GM23338 (cell line): ENCODE data around the gene CD70. TPM values are rescaled to one million over a fixed set of nuclear protein-coding genes. Genes with fewer than 3 reads are reported as not detected.

Experiments used
- ATAC-seq: fragments of 200-7000 bp; cut with Tn5 transposase; 3 replicates; pipeline ENCODE4 v1.9.1; 2020
- DNase-seq: peaks from one replicate; pipeline ENCODE4 v3.0.0-alpha.2; 2015; ENCODE audit warnings: low spot score
- H2AFZ ChIP-seq: fragments of 200-600 bp; sonication (generic); 2 replicates; pipeline ENCODE4 v1.8.0; 2016; ENCODE audit warnings: antibody characterized with exemption, mild to moderate bottlenecking, moderate library complexity
- H3F3A ChIP-seq: fragments of 200-600 bp; sonication (generic); replicated peaks from 2 replicates; pipeline ENCODE4 v1.8.0; 2017; ENCODE audit warnings: antibody characterized with exemption, mixed run types, low read depth
- H3K27ac ChIP-seq: fragments of 200-600 bp; sonication (generic); 2 replicates; pipeline ENCODE4 v1.6.1; 2016; ENCODE audit warnings: low read depth
- H3K27me3 ChIP-seq: fragments of 200-600 bp; sonication (generic); 2 replicates; pipeline ENCODE4 v1.8.0; 2016; ENCODE audit warnings: mild to moderate bottlenecking, mixed run types, moderate library complexity; ENCODE audit not compliant: insufficient read depth
- H3K36me3 ChIP-seq: fragments of 200-600 bp; sonication (generic); 2 replicates; pipeline ENCODE4 v1.8.0; 2016; ENCODE audit warnings: mild to moderate bottlenecking; ENCODE audit not compliant: insufficient read depth
- H3K4me1 ChIP-seq: fragments of 200-600 bp; sonication (generic); 2 replicates; pipeline ENCODE4 v1.8.0; 2016; ENCODE audit warnings: mild to moderate bottlenecking, moderate library complexity; ENCODE audit not compliant: insufficient read depth
- H3K4me2 ChIP-seq: fragments of 200-600 bp; sonication (generic); 2 replicates; pipeline ENCODE4 v1.7.1; 2017; ENCODE audit warnings: mixed run types
- H3K4me3 ChIP-seq: fragments of 200-600 bp; sonication (generic); 2 replicates; pipeline ENCODE4 v1.6.1; 2016; ENCODE audit warnings: mixed run types
- H3K79me2 ChIP-seq: fragments of 200-600 bp; sonication (generic); replicated peaks from 2 replicates; pipeline ENCODE4 v1.8.0; 2017; ENCODE audit warnings: mild to moderate bottlenecking; ENCODE audit not compliant: insufficient read depth
- H3K9me2 ChIP-seq: fragments of 200-600 bp; sonication (generic); 2 replicates; pipeline ENCODE4 v1.8.0; 2017; ENCODE audit not compliant: insufficient read depth
- H4K20me1 ChIP-seq: fragments of 200-600 bp; sonication (generic); replicated peaks from 2 replicates; pipeline ENCODE4 v1.8.0; 2017; ENCODE audit warnings: mild to moderate bottlenecking; ENCODE audit not compliant: insufficient read depth
- H3K27ac Mint-ChIP-seq: 2 replicates; pipeline ENCODE4 v1.8.0; 2020; ENCODE audit warnings: inconsistent platforms, mild to moderate bottlenecking, moderate library complexity, mixed read lengths
- H3K27me3 Mint-ChIP-seq: 3 replicates; pipeline ENCODE4 v1.8.0; 2022; ENCODE audit warnings: low read depth, mild to moderate bottlenecking, moderate library complexity, mixed read lengths, inconsistent platforms; ENCODE audit not compliant: insufficient read depth, poor library complexity
- H3K36me3 Mint-ChIP-seq: 3 replicates; pipeline ENCODE4 v1.8.0; 2021; ENCODE audit warnings: low read depth, mild to moderate bottlenecking, inconsistent platforms, moderate library complexity, mixed read lengths
- H3K4me1 Mint-ChIP-seq: 3 replicates; pipeline ENCODE4 v1.8.0; 2020; ENCODE audit warnings: mild to moderate bottlenecking, inconsistent platforms, mixed read lengths
- H3K4me3 Mint-ChIP-seq: 3 replicates; pipeline ENCODE4 v1.8.0; 2021; ENCODE audit warnings: moderate library complexity, mild to moderate bottlenecking, inconsistent platforms, mixed read lengths
- H3K9me3 Mint-ChIP-seq: 3 replicates; pipeline ENCODE4 v1.8.0; 2020; ENCODE audit warnings: moderate library complexity, mild to moderate bottlenecking, inconsistent platforms, mixed read lengths
- EZH2phosphoT487 ChIP-seq: fragments of 200-600 bp; sonication (generic); IDR thresholded peaks from one replicate; pipeline ENCODE4 v1.8.1; 2018; ENCODE audit warnings: antibody characterized with exemption; ENCODE audit not compliant: unreplicated experiment
- JUNB ChIP-seq: IDR thresholded peaks from one replicate; pipeline ENCODE4 v1.6.1; 2016; ENCODE audit warnings: antibody characterized with exemption; ENCODE audit not compliant: unreplicated experiment
- POLR2AphosphoS5 ChIP-seq: IDR thresholded peaks from 2 replicates; pipeline ENCODE4 v1.6.1; 2016; ENCODE audit warnings: antibody characterized with exemption, low read depth
- STAT1 ChIP-seq: IDR thresholded peaks from one replicate; pipeline ENCODE4 v1.6.1; 2016; ENCODE audit warnings: antibody characterized with exemption; ENCODE audit not compliant: unreplicated experiment
- ZNF114 ChIP-seq: fragments of 250-450 bp; sonication (Bioruptor Pico); IDR thresholded peaks from 2 replicates; pipeline ENCODE4 v1.5.0; 2020; ENCODE audit warnings: mild to moderate bottlenecking, moderate library complexity
- polyA plus RNA-seq: library from polyadenylated mRNA; unstranded; fragments of >200 nt; fragmentation: Nextera tagmentation; extraction: Ambion mirVana; gene quantifications from 2 replicates; pipeline ENCODE4 v1.2.1, GENCODE V29; 2016
- total RNA-seq: library from RNA; depleted of rRNA; stranded (reverse); fragments of >200 nt; shearing (Covaris generic); gene quantifications from 2 replicates; pipeline ENCODE4 v1.2.3, GENCODE V29; 2014
- TF ChIP-seq, protein P1 (sequence below): fragments of 250-450 bp; sonication (Bioruptor Pico); IDR thresholded peaks from 2 replicates; pipeline ENCODE4 v1.5.0; 2020; ENCODE audit warnings: mild to moderate bottlenecking, moderate library complexity
- TF ChIP-seq, protein P2 (sequence below): IDR thresholded peaks from 2 replicates; pipeline ENCODE4 v1.6.1; 2016; ENCODE audit warnings: antibody characterized with exemption

The CD70 gene
- total and polyA plus RNA-seq, 2 experiments from 2014 or later = 2.0 to 7.3 TPM

DNA sequence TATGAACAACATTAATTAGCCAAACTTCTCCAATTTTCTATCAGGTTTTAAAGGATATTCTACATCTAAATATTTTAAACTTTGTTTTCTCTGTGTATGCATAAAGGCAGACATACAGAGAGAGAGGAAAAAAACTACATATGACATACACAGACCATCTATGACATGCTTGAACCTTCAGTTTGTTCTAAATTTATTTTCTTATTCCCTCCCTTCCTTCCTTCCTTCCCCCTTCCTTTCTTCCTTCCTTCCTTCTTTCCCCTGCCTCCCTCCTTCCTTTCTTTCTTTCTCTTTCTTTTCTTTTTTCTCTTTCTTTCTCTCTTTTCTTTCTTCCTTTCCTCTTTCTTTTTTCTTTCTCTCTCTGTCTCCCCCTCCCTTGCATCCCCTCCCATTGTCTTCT lies 35.8 kb upstream of the CD70 start (continued):
- TF ChIP-seq, protein P1, sequence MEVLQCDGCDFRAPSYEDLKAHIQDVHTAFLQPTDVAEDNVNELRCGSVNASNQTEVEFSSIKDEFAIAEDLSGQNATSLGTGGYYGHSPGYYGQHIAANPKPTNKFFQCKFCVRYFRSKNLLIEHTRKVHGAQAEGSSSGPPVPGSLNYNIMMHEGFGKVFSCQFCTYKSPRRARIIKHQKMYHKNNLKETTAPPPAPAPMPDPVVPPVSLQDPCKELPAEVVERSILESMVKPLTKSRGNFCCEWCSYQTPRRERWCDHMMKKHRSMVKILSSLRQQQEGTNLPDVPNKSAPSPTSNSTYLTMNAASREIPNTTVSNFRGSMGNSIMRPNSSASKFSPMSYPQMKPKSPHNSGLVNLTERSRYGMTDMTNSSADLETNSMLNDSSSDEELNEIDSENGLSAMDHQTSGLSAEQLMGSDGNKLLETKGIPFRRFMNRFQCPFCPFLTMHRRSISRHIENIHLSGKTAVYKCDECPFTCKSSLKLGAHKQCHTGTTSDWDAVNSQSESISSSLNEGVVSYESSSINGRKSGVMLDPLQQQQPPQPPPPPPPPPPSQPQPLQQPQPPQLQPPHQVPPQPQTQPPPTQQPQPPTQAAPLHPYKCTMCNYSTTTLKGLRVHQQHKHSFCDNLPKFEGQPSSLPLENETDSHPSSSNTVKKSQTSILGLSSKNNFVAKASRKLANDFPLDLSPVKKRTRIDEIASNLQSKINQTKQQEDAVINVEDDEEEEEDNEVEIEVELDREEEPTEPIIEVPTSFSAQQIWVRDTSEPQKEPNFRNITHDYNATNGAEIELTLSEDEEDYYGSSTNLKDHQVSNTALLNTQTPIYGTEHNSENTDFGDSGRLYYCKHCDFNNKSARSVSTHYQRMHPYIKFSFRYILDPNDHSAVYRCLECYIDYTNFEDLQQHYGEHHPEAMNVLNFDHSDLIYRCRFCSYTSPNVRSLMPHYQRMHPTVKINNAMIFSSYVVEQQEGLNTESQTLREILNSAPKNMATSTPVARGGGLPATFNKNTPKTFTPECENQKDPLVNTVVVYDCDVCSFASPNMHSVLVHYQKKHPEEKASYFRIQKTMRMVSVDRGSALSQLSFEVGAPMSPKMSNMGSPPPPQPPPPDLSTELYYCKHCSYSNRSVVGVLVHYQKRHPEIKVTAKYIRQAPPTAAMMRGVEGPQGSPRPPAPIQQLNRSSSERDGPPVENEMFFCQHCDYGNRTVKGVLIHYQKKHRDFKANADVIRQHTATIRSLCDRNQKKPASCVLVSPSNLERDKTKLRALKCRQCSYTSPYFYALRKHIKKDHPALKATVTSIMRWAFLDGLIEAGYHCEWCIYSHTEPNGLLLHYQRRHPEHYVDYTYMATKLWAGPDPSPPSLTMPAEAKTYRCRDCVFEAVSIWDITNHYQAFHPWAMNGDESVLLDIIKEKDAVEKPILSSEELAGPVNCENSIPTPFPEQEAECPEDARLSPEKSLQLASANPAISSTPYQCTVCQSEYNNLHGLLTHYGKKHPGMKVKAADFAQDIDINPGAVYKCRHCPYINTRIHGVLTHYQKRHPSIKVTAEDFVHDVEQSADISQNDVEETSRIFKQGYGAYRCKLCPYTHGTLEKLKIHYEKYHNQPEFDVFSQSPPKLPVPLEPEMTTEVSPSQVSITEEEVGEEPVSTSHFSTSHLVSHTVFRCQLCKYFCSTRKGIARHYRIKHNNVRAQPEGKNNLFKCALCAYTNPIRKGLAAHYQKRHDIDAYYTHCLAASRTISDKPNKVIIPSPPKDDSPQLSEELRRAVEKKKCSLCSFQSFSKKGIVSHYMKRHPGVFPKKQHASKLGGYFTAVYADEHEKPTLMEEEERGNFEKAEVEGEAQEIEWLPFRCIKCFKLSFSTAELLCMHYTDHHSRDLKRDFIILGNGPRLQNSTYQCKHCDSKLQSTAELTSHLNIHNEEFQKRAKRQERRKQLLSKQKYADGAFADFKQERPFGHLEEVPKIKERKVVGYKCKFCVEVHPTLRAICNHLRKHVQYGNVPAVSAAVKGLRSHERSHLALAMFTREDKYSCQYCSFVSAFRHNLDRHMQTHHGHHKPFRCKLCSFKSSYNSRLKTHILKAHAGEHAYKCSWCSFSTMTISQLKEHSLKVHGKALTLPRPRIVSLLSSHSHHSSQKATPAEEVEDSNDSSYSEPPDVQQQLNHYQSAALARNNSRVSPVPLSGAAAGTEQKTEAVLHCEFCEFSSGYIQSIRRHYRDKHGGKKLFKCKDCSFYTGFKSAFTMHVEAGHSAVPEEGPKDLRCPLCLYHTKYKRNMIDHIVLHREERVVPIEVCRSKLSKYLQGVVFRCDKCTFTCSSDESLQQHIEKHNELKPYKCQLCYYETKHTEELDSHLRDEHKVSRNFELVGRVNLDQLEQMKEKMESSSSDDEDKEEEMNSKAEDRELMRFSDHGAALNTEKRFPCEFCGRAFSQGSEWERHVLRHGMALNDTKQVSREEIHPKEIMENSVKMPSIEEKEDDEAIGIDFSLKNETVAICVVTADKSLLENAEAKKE = no peak
- TF ChIP-seq POLR2AphosphoS5 (no peak), STAT1 (no peak), EZH2phosphoT487 (no peak), ZNF114 (CRISPR knock-in tag) (no peak)
- TF ChIP-seq, protein P2, sequence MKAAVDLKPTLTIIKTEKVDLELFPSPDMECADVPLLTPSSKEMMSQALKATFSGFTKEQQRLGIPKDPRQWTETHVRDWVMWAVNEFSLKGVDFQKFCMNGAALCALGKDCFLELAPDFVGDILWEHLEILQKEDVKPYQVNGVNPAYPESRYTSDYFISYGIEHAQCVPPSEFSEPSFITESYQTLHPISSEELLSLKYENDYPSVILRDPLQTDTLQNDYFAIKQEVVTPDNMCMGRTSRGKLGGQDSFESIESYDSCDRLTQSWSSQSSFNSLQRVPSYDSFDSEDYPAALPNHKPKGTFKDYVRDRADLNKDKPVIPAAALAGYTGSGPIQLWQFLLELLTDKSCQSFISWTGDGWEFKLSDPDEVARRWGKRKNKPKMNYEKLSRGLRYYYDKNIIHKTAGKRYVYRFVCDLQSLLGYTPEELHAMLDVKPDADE = no peak

DNA sequence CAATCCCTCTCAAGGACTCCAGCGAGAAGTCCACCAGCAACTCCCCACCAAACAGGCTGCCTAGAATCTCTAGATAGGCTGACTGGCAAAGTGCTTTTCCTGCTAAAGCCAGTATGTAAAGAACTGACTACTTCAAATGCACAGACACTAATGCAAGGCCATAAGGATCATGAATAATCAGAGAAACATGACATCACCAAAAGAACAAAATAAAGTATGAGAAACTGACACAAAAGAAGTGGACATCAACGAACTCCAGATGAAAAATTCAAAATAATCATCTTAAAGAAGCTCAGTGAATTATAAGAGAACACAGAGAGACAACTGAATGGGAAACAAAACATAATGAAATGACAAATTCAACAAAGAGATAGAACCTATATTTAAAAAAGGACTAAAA lies 26.4 kb upstream of the CD70 start:
- no peak for DNase-seq
- Histone ChIP-seq H3K79me2 (no peaks in the 10 kb centered on the region), H3K9me2 (no peaks in the 10 kb centered on the region), H3K27ac (no peak overlapping the region), H3K27me3 (no peaks in the 10 kb centered on the region), H3F3A (no peaks in the 10 kb centered on the region), H3K4me1 (no peaks in the 10 kb centered on the region), H4K20me1 (no peaks in the 10 kb centered on the region), H3K4me3 (no peak overlapping the region), H3K4me2 (no peak overlapping the region), H3K36me3 (no peaks in the 10 kb centered on the region), H2AFZ (no peak overlapping the region)
- Mint-ChIP-seq H3K4me1 (no peaks in the 10 kb centered on the region), H3K27ac (no peak overlapping the region), H3K9me3 (peaks cover 92% of the 10 kb centered on the region), H3K27me3 (no peaks in the 10 kb centered on the region), H3K4me3 (no peak overlapping the region), H3K36me3 (peaks cover 33% of the 10 kb centered on the region)
- no peak for ATAC-seq
- no peak for TF ChIP-seq EZH2phosphoT487
- TF ChIP-seq JUNB = no peak
- no peak for TF ChIP-seq POLR2AphosphoS5
- TF ChIP-seq, protein P1 = no peak
